H1 (cell line): Measurements from ENCODE around the gene PDIA6. TPM values are rescaled to one million over a fixed set of nuclear protein-coding genes. Genes with fewer than 3 reads are reported as not detected.
A peak's percentile ranks its signal among the peaks of the same experiment; 100 is the strongest.

ENCODE experiments used
- CTCF ChIA-PET: fragments of 300-600 bp; sonication (Branson Sonifier 250); formaldehyde crosslinking; loops from one replicate; lab custom pipeline; 2021; ENCODE audit not compliant: partially characterized antibody; lab: Charles Lee
- POLR2A ChIA-PET: fragments of 300-600 bp; sonication (Branson Sonifier 250); formaldehyde crosslinking; loops from one replicate; lab custom pipeline; 2021; ENCODE audit warnings: inconsistent platforms; ENCODE audit not compliant: partially characterized antibody; lab: Charles Lee
- DNase-seq, 2 experiments: peaks; one replicate each; pipeline versions ENCODE4 v3.0.0 to v3.0.0-alpha.2; 2010 to 2022; ENCODE audit warnings: low spot score in 2 of 2, low read depth in 1 of 2, mixed read lengths in 1 of 2
- FAIRE-seq: peaks from 2 replicates; lab custom pipeline; 2011; peaks lifted over from hg19 to GRCh38; lab: Jason Lieb, UNC
- H2AFZ ChIP-seq: 2 replicates; pipeline ENCODE4 v1.8.1; 2012; ENCODE audit warnings: low read length, inconsistent platforms
- H2AK5ac ChIP-seq: 2 replicates; pipeline ENCODE4 v1.6.1; 2013; ENCODE audit warnings: low read depth, low read length
- H2BK120ac ChIP-seq: replicated peaks from 2 replicates; pipeline ENCODE3; 2013; ENCODE audit warnings: low read depth, low read length, inconsistent platforms
- H2BK12ac ChIP-seq: 2 replicates; pipeline ENCODE4 v1.6.1; 2013; ENCODE audit warnings: low read depth, low read length
- H2BK15ac ChIP-seq: 2 replicates; pipeline ENCODE4 v1.6.1; 2013; ENCODE audit warnings: low read length
- H2BK20ac ChIP-seq: 2 replicates; pipeline ENCODE4 v1.6.1; 2013; ENCODE audit warnings: low read length
- H2BK5ac ChIP-seq: 2 replicates; pipeline ENCODE4 v1.6.1; 2013; ENCODE audit warnings: low read depth, low read length
- H3K14ac ChIP-seq: 2 replicates; pipeline ENCODE4 v1.6.1; 2013; ENCODE audit warnings: inconsistent platforms; ENCODE audit not compliant: insufficient read length
- H3K18ac ChIP-seq: 2 replicates; pipeline ENCODE4 v1.6.1; 2013; ENCODE audit warnings: low read length; ENCODE audit errors: extremely low read depth
- H3K23ac ChIP-seq: 2 replicates; pipeline ENCODE4 v1.6.1; 2013; ENCODE audit warnings: inconsistent platforms; ENCODE audit not compliant: insufficient read length
- H3K23me2 ChIP-seq: 2 replicates; pipeline ENCODE4 v1.6.1; 2013; ENCODE audit warnings: low read depth, low read length
- H3K27ac ChIP-seq: 2 replicates; pipeline ENCODE4 v1.6.1; 2011; ENCODE audit warnings: low read depth, low read length, inconsistent platforms
- H3K27me3 ChIP-seq, 4 experiments: replicated peaks in 1 of 4; 1 replicate in 1 of 4; 2 replicates in 3 of 4; pipeline versions ENCODE4 v1.6.1 to v1.8.1; 2011 to 2013; ENCODE audit warnings: low read length in 3 of 4, mild to moderate bottlenecking in 3 of 4, inconsistent platforms in 2 of 4, mixed read lengths in 2 of 4, moderate library complexity in 1 of 4; ENCODE audit not compliant: control insufficient read depth in 3 of 4, insufficient read depth in 3 of 4; ENCODE audit errors: extremely low read depth in 1 of 4
- H3K36me3 ChIP-seq, 4 experiments: 2 replicates each; pipeline versions ENCODE4 v1.6.1 to v1.8.1; 2011 to 2013; ENCODE audit warnings: mild to moderate bottlenecking in 4 of 4, low read length in 3 of 4, moderate library complexity in 2 of 4, control low read depth in 1 of 4, inconsistent platforms in 1 of 4; ENCODE audit not compliant: insufficient read depth in 4 of 4, control insufficient read depth in 2 of 4
- H3K4ac ChIP-seq: replicated peaks from 2 replicates; pipeline ENCODE3; 2013; ENCODE audit warnings: low read length, low read depth, mixed read lengths, inconsistent platforms; ENCODE audit not compliant: insufficient read length
- H3K4me1 ChIP-seq, 4 experiments: replicated peaks in 1 of 4; 1 replicate in 1 of 4; 2 replicates in 3 of 4; pipeline versions ENCODE4 v1.6.1 to v1.8.1; 2011 to 2013; ENCODE audit warnings: low read length in 3 of 4, inconsistent platforms in 2 of 4, mixed read lengths in 1 of 4; ENCODE audit not compliant: insufficient read depth in 4 of 4, control insufficient read depth in 3 of 4
- H3K4me2 ChIP-seq, 2 experiments: 2 replicates each; pipeline versions ENCODE4 v1.6.1 to v1.8.1; 2011 to 2013; ENCODE audit warnings: low read depth in 2 of 2, low read length in 2 of 2, control low read depth in 1 of 2, inconsistent platforms in 1 of 2, mild to moderate bottlenecking in 1 of 2; ENCODE audit not compliant: insufficient read depth in 1 of 2
- H3K4me3 ChIP-seq, 4 experiments: fragments of 200-600, 300-600 bp in 1 of 4; sonication (generic), shearing (Covaris generic), sonication (Bioruptor Twin) in 1 of 4; 2 replicates each; pipeline versions ENCODE4 v1.5.1 to v1.8.1; 2011 to 2016; ENCODE audit warnings: low read length in 4 of 4, low read depth in 3 of 4, control low read depth in 2 of 4, inconsistent platforms in 2 of 4, mild to moderate bottlenecking in 2 of 4, mixed read lengths in 1 of 4, moderate library complexity in 1 of 4; ENCODE audit not compliant: insufficient read depth in 2 of 4; ENCODE audit errors: extremely low read depth in 1 of 4
- H3K56ac ChIP-seq: replicated peaks from 2 replicates; pipeline ENCODE3; 2013; ENCODE audit warnings: low read depth, mild to moderate bottlenecking, mixed read lengths, low read length, inconsistent platforms; ENCODE audit not compliant: insufficient read length
- H3K79me1 ChIP-seq: 2 replicates; pipeline ENCODE4 v1.6.1; 2013; ENCODE audit warnings: low read depth, low read length, control low read depth
- H3K79me2 ChIP-seq, 2 experiments: 2 replicates each; pipeline versions ENCODE4 v1.6.1 to v1.8.1; 2012 to 2013; ENCODE audit warnings: low read length in 2 of 2, mild to moderate bottlenecking in 2 of 2, inconsistent platforms in 1 of 2; ENCODE audit not compliant: insufficient read depth in 2 of 2, control insufficient read depth in 1 of 2
- H3K9ac ChIP-seq, 4 experiments: replicated peaks in 1 of 4; 1 replicate in 1 of 4; 2 replicates in 3 of 4; pipeline versions ENCODE4 v1.6.1 to v1.8.1; 2011 to 2013; ENCODE audit warnings: low read depth in 3 of 4, low read length in 3 of 4, control low read depth in 2 of 4, mild to moderate bottlenecking in 2 of 4, moderate library complexity in 2 of 4, inconsistent platforms in 1 of 4; ENCODE audit errors: extremely low read depth in 1 of 4
- H3K9me3 ChIP-seq, 2 experiments: 2 replicates each; pipeline versions ENCODE4 v1.6.1 to v1.8.1; 2012 to 2013; ENCODE audit warnings: mild to moderate bottlenecking in 2 of 2, moderate library complexity in 2 of 2, control low read depth in 1 of 2, inconsistent platforms in 1 of 2, low read depth in 1 of 2, low read length in 1 of 2, mixed read lengths in 1 of 2; ENCODE audit not compliant: insufficient read depth in 2 of 2
- H4K20me1 ChIP-seq, 2 experiments: replicated peaks in 1 of 2; 2 replicates each; pipeline versions ENCODE3 to v1.8.1; 2011 to 2013; ENCODE audit warnings: inconsistent platforms in 2 of 2, low read length in 2 of 2, mild to moderate bottlenecking in 1 of 2; ENCODE audit not compliant: insufficient read depth in 2 of 2, control insufficient read depth in 1 of 2
- H4K5ac ChIP-seq: 2 replicates; pipeline ENCODE4 v1.6.1; 2013; ENCODE audit warnings: low read length, low read depth, mixed read lengths, inconsistent platforms; ENCODE audit not compliant: insufficient read length
- H4K8ac ChIP-seq: 2 replicates; pipeline ENCODE4 v1.8.0; 2013; ENCODE audit warnings: mild to moderate bottlenecking, moderate library complexity, low read length, inconsistent platforms; ENCODE audit not compliant: insufficient read depth; ENCODE audit errors: extremely low read depth
- H4K91ac ChIP-seq: replicated peaks from 2 replicates; pipeline ENCODE3; 2013; ENCODE audit warnings: low read length, mixed read lengths, inconsistent platforms; ENCODE audit not compliant: insufficient read length
- BRCA1 ChIP-seq: IDR thresholded peaks from 2 replicates; pipeline ENCODE4 v1.6.1; 2012; ENCODE audit warnings: low read depth, low read length, improper control_type of control experiment
- CHD2 ChIP-seq: IDR thresholded peaks from 2 replicates; pipeline ENCODE4 v1.6.1; 2012; ENCODE audit warnings: low read length, improper control_type of control experiment
- EGR1 ChIP-seq: IDR thresholded peaks from 2 replicates; pipeline ENCODE4 v1.6.1; 2011; ENCODE audit warnings: low read depth, low read length, borderline replicate concordance
- EP300 ChIP-seq, 2 experiments: IDR thresholded peaks; 1 replicate in 1 of 2; 2 replicates in 1 of 2; pipeline ENCODE4 v1.6.1; 2011 to 2012; ENCODE audit warnings: low read depth in 2 of 2, low read length in 2 of 2, mild to moderate bottlenecking in 2 of 2, borderline replicate concordance in 1 of 2, inconsistent platforms in 1 of 2, moderate library complexity in 1 of 2
- KDM5A ChIP-seq: fragments of 200-600 bp; IDR thresholded peaks from 2 replicates; pipeline ENCODE4 v1.7.1; 2012; ENCODE audit warnings: mild to moderate bottlenecking, low read length, inconsistent platforms, mixed read lengths
- RNF2 ChIP-seq: fragments of 200-900, 300-1000 bp; sonication (generic); IDR thresholded peaks from 2 replicates; pipeline ENCODE4 v1.7.1; 2016; ENCODE audit warnings: borderline replicate concordance, low read depth, mild to moderate bottlenecking, antibody characterized with exemption, low read length; ENCODE audit not compliant: poor library complexity, severe bottlenecking; ENCODE audit errors: missing control alignments
- SAP30 ChIP-seq: fragments of 300-600 bp; sonication (generic); IDR thresholded peaks from 2 replicates; pipeline ENCODE4 v1.7.1; 2012; ENCODE audit warnings: low read length, moderate library complexity, mild to moderate bottlenecking, inconsistent platforms; ENCODE audit not compliant: insufficient read depth, insufficient replicate concordance
- SUZ12 ChIP-seq: fragments of 200-600 bp; sonication (generic); IDR thresholded peaks from 2 replicates; pipeline ENCODE4 v1.6.1; 2012; ENCODE audit warnings: mild to moderate bottlenecking, inconsistent platforms, low read length, moderate library complexity, mixed read lengths
- TAF1 ChIP-seq: IDR thresholded peaks from 2 replicates; pipeline ENCODE4 v1.6.1; 2011; ENCODE audit warnings: mild to moderate bottlenecking, low read depth, low read length
- TAF7 ChIP-seq: optimal IDR thresholded peaks from 2 replicates; pipeline ENCODE3; 2011; ENCODE audit warnings: low read depth, mild to moderate bottlenecking, inconsistent platforms, low read length, moderate library complexity, borderline replicate concordance
- YY1 ChIP-seq: IDR thresholded peaks from 2 replicates; pipeline ENCODE4 v1.6.1; 2011; ENCODE audit warnings: low read depth, mild to moderate bottlenecking, low read length
- WGBS, 2 experiments: shearing (Covaris generic) in 1 of 2; methylation state at CpG; one replicate each; pipeline versions ENCODE4 v1.1.6 to v1.1.7; 2013 to 2015; ENCODE audit warnings: low lambda C conversion rate in 2 of 2, mixed read lengths in 2 of 2, inconsistent platforms in 1 of 2, low coverage in 1 of 2, missing lambda C conversion rate in 1 of 2; ENCODE audit not compliant: insufficient replicate concordance in 2 of 2, insufficient coverage in 1 of 2, insufficient read length in 1 of 2; ENCODE audit errors: extremely low coverage in 1 of 2, missing lambda C conversion rate in 1 of 2; 5-methylcytosine and 5-hydroxymethylcytosine counted together
- polyA plus RNA-seq, 7 experiments: library from polyadenylated mRNA; depleted of rRNA in 3 of 7; stranded (reverse) in 5 of 7; unstranded in 2 of 7; fragments of >200 nt in 5 of 7; fragments of 200-250 nt in 2 of 7; gene quantifications; 1 replicate in 5 of 7; 2 replicates in 1 of 7; 4 replicates in 1 of 7; pipeline versions ENCODE4 v1.2.1 to v1.2.3, GENCODE V29; 2011 to 2013; ENCODE audit warnings: missing spikeins in 2 of 7, mixed read lengths in 2 of 7
- total RNA-seq: library from RNA; stranded (reverse); fragmentation: NEBNext Ultra II Directional; extraction: Animal tissue kit (Norgen Biotek cat#: 25700); gene quantifications from 2 replicates; pipeline ENCODE4 v1.2.1, GENCODE V29; 2021

PDIA6 gene
- total and polyA plus RNA-seq, 2 of the 8 experiments (the other 6 are each of a cell fraction or from before 2014, with no cell fraction given) = 181 to 384 TPM

DNA sequence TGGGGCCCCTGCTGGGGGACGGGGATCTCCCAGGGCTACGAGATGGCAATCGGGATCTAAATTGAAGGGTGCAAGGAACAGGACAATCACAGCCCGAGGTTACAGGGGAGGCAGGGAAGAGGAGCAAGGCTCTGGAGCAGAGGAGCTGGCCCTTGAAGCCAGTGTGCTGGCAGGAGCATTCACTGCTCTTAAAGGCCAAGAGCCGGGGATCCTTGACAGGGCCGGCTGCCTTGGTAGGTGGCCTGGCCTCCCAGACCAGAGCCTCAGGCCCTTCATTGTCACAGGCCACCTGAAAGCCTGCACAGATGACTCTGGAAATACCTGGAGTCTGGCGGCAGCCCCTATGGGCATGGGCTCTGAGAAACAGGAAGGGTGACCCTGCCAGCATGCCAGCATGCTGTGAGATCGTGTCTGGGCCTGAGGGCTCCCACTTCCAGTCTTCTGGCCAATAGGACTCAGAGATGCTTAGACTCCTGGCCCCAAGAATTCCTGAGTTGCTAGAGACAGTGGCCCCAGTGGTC, 38.7 kb downstream of the PDIA6 start:
- peaks cover 3% of the 10 kb centered on the region; the same call in 1 of the 2 replicates for H3K79me1 ChIP-seq
- H3K23me2 ChIP-seq = no peaks in the 10 kb centered on the region
- H3K27me3 ChIP-seq = no peaks in the 10 kb centered on the region
- no peak overlapping the region for H2AK5ac ChIP-seq
- no peak overlapping the region for H2AFZ ChIP-seq
- H3K36me3 ChIP-seq = peaks cover 0 to 4% (median 2%) of the 10 kb centered on the region in 4 experiments; a peak in 2 of 8 replicates
- H4K8ac ChIP-seq = no peak overlapping the region
- WGBS, 2 experiments = 82% methylated on average over 8 of the region's 8 CpGs; no CpG with 5 or more reads in 1 of the 2 experiments
- H2BK120ac ChIP-seq = no peak overlapping the region
- FAIRE-seq (no peak), DNase-seq (no peak)
- H3K9ac ChIP-seq = no peak overlapping the region
- peaks cover 2 to 6% of the 10 kb centered on the region in 2 experiments for H4K20me1 ChIP-seq
- ChIA-PET CTCF (interaction anchor here (1.4 kb wide), 1 partner anchor 65 kb away, joined by 5 read pairs; no protein-coding TSS in a partner anchor), POLR2A (no interaction called here)
- H2BK12ac ChIP-seq = no peak overlapping the region
- H4K91ac ChIP-seq = no peak overlapping the region
- peaks cover 0 to 4% (median 2%) of the 10 kb centered on the region in 4 experiments; a peak in 3 of 7 replicates for H3K4me1 ChIP-seq
- no peaks in the 10 kb centered on the region for H3K79me2 ChIP-seq
- H2BK15ac ChIP-seq = no peak overlapping the region
- H3K9me3 ChIP-seq = no peaks in the 10 kb centered on the region
- H3K27ac ChIP-seq = no peak overlapping the region
- H3K18ac ChIP-seq = peak overlapping the region; percentile 32; the same call in 1 of the 2 replicates
- no peak overlapping the region for H2BK5ac ChIP-seq
- H3K4ac ChIP-seq = no peak overlapping the region
- H3K23ac ChIP-seq = no peak overlapping the region
- H3K4me3 ChIP-seq = no peak overlapping the region
- no peak for TF ChIP-seq SAP30
- no peak for TF ChIP-seq EGR1
- no peak for TF ChIP-seq BRCA1
- TF ChIP-seq SUZ12 = no peak
- no peak for TF ChIP-seq TAF1
- TF ChIP-seq RNF2 = no peak
- TF ChIP-seq EP300 (IDR thresholded peaks at IDR 0.05; ENCODE audit: borderline replicate concordance in 1 of 2, low read depth in 2 of 2, low read length in 2 of 2) = no peak
- no peak for TF ChIP-seq KDM5A
- TF ChIP-seq TAF7 = no peak
- TF ChIP-seq CHD2 = no peak
- TF ChIP-seq YY1 = no peak
- no peak overlapping the region for H3K14ac ChIP-seq
- H2BK20ac ChIP-seq = no peak overlapping the region
- no peak overlapping the region for H3K56ac ChIP-seq
- no peak overlapping the region for H4K5ac ChIP-seq
- H3K4me2 ChIP-seq = no peak overlapping the region
